ENCODE measurements around the gene HCFC1R1. TPM values are rescaled to one million over a fixed set of nuclear protein-coding genes. Genes with fewer than 3 reads are reported as not detected.

The HCFC1R1 gene
- total and polyA plus RNA-seq, 2 of the 8 experiments (the other 6 are each of a cell fraction or from before 2014, with no cell fraction given): 72.7 to 138 TPM

- H3K9ac ChIP-seq (replicated peaks in 1 of 4; ENCODE audit: extremely low read depth in 1 of 4, low read depth in 3 of 4, low read length in 3 of 4): no peak overlapping the region
Observed at GRCh38 chr16:3066440-3066748, 42.7 kb upstream of the HCFC1R1 start.

More at GRCh38 chr16:3066440-3066748, 42.7 kb upstream of the HCFC1R1 start:
- Histone ChIP-seq H2BK5ac (ENCODE audit: low read depth, low read length) (peak overlapping the region; percentile 44; the same call in 1 of the 2 replicates), H3K79me2 (ENCODE audit: control insufficient read depth in 1 of 2, insufficient read depth in 2 of 2, low read length in 2 of 2) (no peaks in the 10 kb centered on the region), H2AFZ (ENCODE audit: low read length) (no peak overlapping the region), H4K5ac (ENCODE audit: insufficient read length, low read depth, low read length) (no peak overlapping the region), H3K14ac (ENCODE audit: insufficient read length) (no peak overlapping the region), H4K20me1 (replicated peaks in 1 of 2; ENCODE audit: control insufficient read depth in 1 of 2, insufficient read depth in 2 of 2, low read length in 2 of 2) (no peaks in the 10 kb centered on the region), H2AK5ac (ENCODE audit: low read depth, low read length) (no peak overlapping the region), H2BK12ac (ENCODE audit: low read depth, low read length) (0 out of 2 replicates have a peak overlapping the region, but pooled peaks have one; percentile 94), H3K36me3 (ENCODE audit: control insufficient read depth in 2 of 4, insufficient read depth in 4 of 4, low read length in 3 of 4) (no peaks in the 10 kb centered on the region), H3K4me1 (replicated peaks in 1 of 4; ENCODE audit: control insufficient read depth in 3 of 4, insufficient read depth in 4 of 4, low read length in 3 of 4) (peaks cover 0 to 4% (median 1%) of the 10 kb centered on the region in 4 experiments; a peak in 2 of 7 replicates), H4K8ac (ENCODE audit: extremely low read depth, insufficient read depth, low read length) (no peak overlapping the region), H3K23me2 (ENCODE audit: low read depth, low read length) (no peaks in the 10 kb centered on the region), H3K79me1 (ENCODE audit: low read depth, low read length) (no peaks in the 10 kb centered on the region), H3K18ac (ENCODE audit: extremely low read depth, low read length) (no peak overlapping the region), H3K4me2 (ENCODE audit: insufficient read depth in 1 of 2, low read depth in 2 of 2, low read length in 2 of 2) (no peak overlapping the region), H3K23ac (ENCODE audit: insufficient read length) (no peak overlapping the region), H2BK20ac (ENCODE audit: low read length) (no peak overlapping the region), H3K4me3 (ENCODE audit: extremely low read depth in 1 of 4, insufficient read depth in 2 of 4, low read depth in 3 of 4, low read length in 4 of 4) (no peak overlapping the region), H3K9me3 (ENCODE audit: insufficient read depth in 2 of 2, low read depth in 1 of 2, low read length in 1 of 2) (no peaks in the 10 kb centered on the region), H2BK15ac (ENCODE audit: low read length) (no peak overlapping the region), H3K4ac (replicated peaks; ENCODE audit: insufficient read length, low read depth, low read length) (no peak overlapping the region), H3K27ac (ENCODE audit: low read depth, low read length) (peak overlapping the region; percentile 23; the same call in 1 of the 2 replicates), H3K56ac (replicated peaks; ENCODE audit: insufficient read length, low read depth, low read length) (no peak overlapping the region), H2BK120ac (replicated peaks; ENCODE audit: low read depth, low read length) (no peak overlapping the region), H3K27me3 (replicated peaks in 1 of 4; ENCODE audit: control insufficient read depth in 3 of 4, extremely low read depth in 1 of 4, insufficient read depth in 3 of 4, low read length in 3 of 4) (no peaks in the 10 kb centered on the region), H4K91ac (replicated peaks; ENCODE audit: insufficient read length, low read length) (no peak overlapping the region)
- ChIA-PET POLR2A (ENCODE audit: partially characterized antibody) (interaction anchor here (1.1 to 12.7 kb wide), 8 partner anchors 9 to 81 kb away, joined by 3 to 140 read pairs (median 4); partner anchors contain the start of genes CLDN9, ZNF205 and ZSCAN10), CTCF (ENCODE audit: partially characterized antibody) (interaction anchor here (1.0 to 2.7 kb wide), 5 partner anchors 9 to 63 kb away, joined by 3 to 12 read pairs (median 5); no protein-coding TSS in a partner anchor)
- DNase-seq (ENCODE audit: low read depth in 1 of 2, low spot score in 2 of 2) (no peak), FAIRE-seq (no peak)
- TF ChIP-seq BRCA1 (IDR thresholded peaks at IDR 0.05; ENCODE audit: low read depth, low read length): no peak
- TF ChIP-seq PHF8 (conservative IDR thresholded peaks at IDR 0.05; ENCODE audit: low read depth, low read length): no peak
- WGBS, 2 experiments (ENCODE audit: extremely low coverage in 1 of 2, insufficient coverage in 1 of 2, insufficient read length in 1 of 2, insufficient replicate concordance in 2 of 2, low coverage in 1 of 2, low lambda C conversion rate in 2 of 2, missing lambda C conversion rate in 1 of 2): 84% methylated on average over 7 of the region's 7 CpGs; no CpG with 5 or more reads in 1 of the 2 experiments

Data from H1 (cell line).